Liver (tissue), 9 donors: ENCODE data around the gene KCNJ15. TPM values are rescaled to one million over a fixed set of nuclear protein-coding genes. Genes with fewer than 3 reads are reported as not detected.
A peak's percentile ranks its signal among the peaks of the same experiment; 100 is the strongest.

Experiments used
- DNase-seq: peaks from one replicate; pipeline ENCODE4 v3.0.0-alpha.2; 2017; ENCODE audit warnings: low spot score
- H3K27ac ChIP-seq, 2 donors: one replicate each; pipeline ENCODE4 v1.7.0; 2013; ENCODE audit warnings: inconsistent platforms in 2 of 2, low read length in 2 of 2, control low read depth in 1 of 2, low read depth in 1 of 2, mild to moderate bottlenecking in 1 of 2
- H3K27me3 ChIP-seq, 4 donors: one replicate each; pipeline versions ENCODE4 v1.6.1 to v1.7.0; 2013; ENCODE audit warnings: low read length in 3 of 4, inconsistent platforms in 1 of 4, mild to moderate bottlenecking in 1 of 4, moderate library complexity in 1 of 4; ENCODE audit not compliant: control insufficient read depth in 4 of 4, insufficient read depth in 4 of 4
- H3K36me3 ChIP-seq, 4 donors: one replicate each; pipeline versions ENCODE4 v1.6.1 to v1.7.0; 2013; ENCODE audit warnings: low read length in 3 of 4, mild to moderate bottlenecking in 3 of 4, low read depth in 1 of 4, moderate library complexity in 1 of 4; ENCODE audit not compliant: control insufficient read depth in 4 of 4, insufficient read depth in 3 of 4
- H3K4me1 ChIP-seq, 4 donors: one replicate each; pipeline versions ENCODE4 v1.6.1 to v1.7.0; 2013; ENCODE audit warnings: low read length in 3 of 4, mild to moderate bottlenecking in 3 of 4, moderate library complexity in 1 of 4; ENCODE audit not compliant: control insufficient read depth in 4 of 4, insufficient read depth in 4 of 4
- H3K4me3 ChIP-seq, 3 donors: one replicate each; pipeline versions ENCODE4 v1.6.1 to v1.7.0; 2013; ENCODE audit warnings: low read length in 3 of 3, control low read depth in 1 of 3, low read depth in 1 of 3, mild to moderate bottlenecking in 1 of 3
- H3K9ac ChIP-seq, 2 donors: one replicate each; pipeline ENCODE4 v1.7.0; 2013; ENCODE audit warnings: low read length in 2 of 2, mild to moderate bottlenecking in 2 of 2, moderate library complexity in 2 of 2, control low read depth in 1 of 2, low read depth in 1 of 2
- H3K9me3 ChIP-seq, 4 donors: one replicate each; pipeline versions ENCODE4 v1.6.1 to v1.7.0; 2013; ENCODE audit warnings: low read length in 3 of 4; ENCODE audit not compliant: control insufficient read depth in 4 of 4
- ATF3 ChIP-seq: IDR thresholded peaks from 2 replicates; pipeline ENCODE4 v1.6.1; 2016; ENCODE audit warnings: antibody characterized with exemption
- CTCF ChIP-seq: fragments of 150-350 bp; IDR thresholded peaks from 2 replicates; pipeline ENCODE4 v1.5.1; 2017; ENCODE audit warnings: improper control_type of control experiment, low read depth, low read length; ENCODE audit not compliant: missing input control
- EGR1 ChIP-seq, 2 donors: IDR thresholded peaks; 2 replicates each; pipeline ENCODE4 v1.6.1; 2016 to 2018; ENCODE audit warnings: antibody characterized with exemption in 2 of 2, low read depth in 2 of 2
- FOXA1 ChIP-seq: IDR thresholded peaks from 2 replicates; pipeline ENCODE4 v1.6.1; 2016; ENCODE audit warnings: antibody characterized with exemption
- FOXA2 ChIP-seq: IDR thresholded peaks from 2 replicates; pipeline ENCODE4 v1.6.1; 2016; ENCODE audit warnings: antibody characterized with exemption
- GABPA ChIP-seq, 2 donors: IDR thresholded peaks in 1 of 2; conservative IDR thresholded peaks in 1 of 2; 2 replicates each; pipeline ENCODE4 v1.6.1; 2016; ENCODE audit warnings: antibody characterized with exemption in 2 of 2, mild to moderate bottlenecking in 1 of 2, moderate library complexity in 1 of 2
- HNF4A ChIP-seq, 2 donors: conservative IDR thresholded peaks; 2 replicates each; pipeline ENCODE4 v1.6.1; 2016; ENCODE audit warnings: antibody characterized with exemption in 2 of 2, mild to moderate bottlenecking in 2 of 2
- HNF4G ChIP-seq: IDR thresholded peaks from 2 replicates; pipeline ENCODE4 v1.6.1; 2016; ENCODE audit warnings: antibody characterized with exemption
- JUND ChIP-seq, 2 donors: IDR thresholded peaks; 2 replicates each; pipeline ENCODE4 v1.6.1; 2016; ENCODE audit warnings: antibody characterized with exemption in 2 of 2
- NR2F2 ChIP-seq: IDR thresholded peaks from 2 replicates; pipeline ENCODE4 v1.6.1; 2016; ENCODE audit warnings: antibody characterized with exemption
- RAD21 ChIP-seq, 2 donors: IDR thresholded peaks; 2 replicates each; pipeline ENCODE4 v1.6.1; 2016; ENCODE audit warnings: antibody characterized with exemption in 2 of 2, mild to moderate bottlenecking in 2 of 2
- REST ChIP-seq: IDR thresholded peaks from 2 replicates; pipeline ENCODE4 v1.6.1; 2016; ENCODE audit warnings: antibody characterized with exemption, mild to moderate bottlenecking
- RXRA ChIP-seq, 2 donors: IDR thresholded peaks; 2 replicates each; pipeline ENCODE4 v1.6.1; 2017 to 2018; ENCODE audit warnings: antibody characterized with exemption in 2 of 2, mild to moderate bottlenecking in 1 of 2
- SP1 ChIP-seq: IDR thresholded peaks from 2 replicates; pipeline ENCODE4 v1.6.1; 2018; ENCODE audit warnings: antibody characterized with exemption, mild to moderate bottlenecking
- TAF1 ChIP-seq: conservative IDR thresholded peaks from 2 replicates; pipeline ENCODE4 v1.6.1; 2016; ENCODE audit warnings: antibody characterized with exemption, mild to moderate bottlenecking
- YY1 ChIP-seq: IDR thresholded peaks from 2 replicates; pipeline ENCODE4 v1.6.1; 2016; ENCODE audit warnings: antibody characterized with exemption, mild to moderate bottlenecking
- WGBS: extraction: QIAGEN DNeasy Blood & Tissue Kit; methylation state at CpG from one replicate; pipeline ENCODE4 v1.1.7; 2013; 5-methylcytosine and 5-hydroxymethylcytosine counted together
- polyA plus RNA-seq, 2 donors: library from polyadenylated mRNA; stranded (reverse) in 1 of 2; unstranded in 1 of 2; fragments of 200-250 nt in 1 of 2; fragments of >200 nt in 1 of 2; fragmentation: Nextera tagmentation in 1 of 2; extraction: Ambion mirVana in 1 of 2; gene quantifications; one replicate each; pipeline versions ENCODE4 v1.2.1 to v1.2.3, GENCODE V29; 2013 to 2015
- total RNA-seq, 2 donors: library from RNA; depleted of rRNA; stranded (reverse); fragments of >200 nt; gene quantifications; one replicate each; pipeline ENCODE4 v1.2.3, GENCODE V29; 2014
- TF ChIP-seq, protein P1 (sequence below): IDR thresholded peaks from 2 replicates; pipeline ENCODE4 v1.6.1; 2016; ENCODE audit warnings: antibody characterized with exemption
- TF ChIP-seq, protein P2 (sequence below): IDR thresholded peaks from 2 replicates; pipeline ENCODE4 v1.6.1; 2016; ENCODE audit warnings: antibody characterized with exemption
- donor health status: healthy.
- donor health status: healthy.
- donor health status: healthy.
- donor health status: healthy.
- donor health status: healthy.

The KCNJ15 gene
- total and polyA plus RNA-seq, 4 donors: 0.61 to 4.8 (median 2.2) TPM

DNA sequence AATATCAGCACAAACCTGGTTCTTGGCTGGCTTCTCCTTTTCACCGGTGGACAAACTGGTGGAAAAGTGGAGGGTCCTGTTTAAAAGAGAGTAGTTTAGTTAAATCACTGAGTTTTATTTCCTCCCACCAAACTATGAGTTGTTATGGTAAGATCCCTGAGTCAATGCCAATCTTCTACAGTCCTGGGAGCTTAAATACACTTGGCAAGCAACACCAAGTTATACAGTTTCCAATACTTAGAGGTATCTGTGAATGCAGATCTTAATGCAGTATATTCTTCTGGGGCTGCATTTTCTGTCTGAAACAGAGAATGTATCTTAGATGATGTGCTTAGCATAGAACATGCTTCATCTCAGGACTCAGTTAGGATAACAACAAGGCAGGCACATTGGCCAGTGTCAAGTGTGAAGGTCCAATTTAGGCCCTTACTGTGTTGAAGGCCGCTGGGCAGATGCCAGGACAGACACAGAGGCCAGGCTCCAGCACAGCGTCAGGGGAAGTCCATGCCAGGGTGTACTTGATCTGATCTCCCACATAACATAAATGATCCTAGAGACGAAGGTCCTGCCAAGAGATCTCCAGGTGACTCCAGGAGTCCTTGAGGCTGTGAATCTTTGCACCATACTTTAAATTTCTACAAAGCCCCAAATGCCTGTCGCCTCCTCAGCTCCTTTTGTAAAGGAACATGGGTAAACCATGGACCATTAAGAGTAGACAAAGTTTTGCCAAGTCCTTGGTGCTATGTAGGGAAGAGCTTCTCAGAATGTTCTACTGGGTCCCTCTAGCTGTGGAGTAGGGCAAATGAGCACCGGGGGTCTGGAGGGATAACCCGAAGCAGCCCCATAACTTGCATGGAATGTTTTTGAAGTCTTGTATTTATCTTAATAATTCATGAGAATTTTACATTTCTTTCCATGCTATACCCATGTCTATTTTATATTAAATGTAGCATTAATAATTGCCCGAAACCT lies 76.8 kb downstream of the KCNJ15 start:
- Histone ChIP-seq H3K27me3 (no peaks in the 10 kb centered on the region), H3K9me3 (no peaks in the 10 kb centered on the region), H3K4me3 (no peak overlapping the region), H3K9ac (no peak overlapping the region), H3K36me3 (no peaks in the 10 kb centered on the region), H3K27ac (peak overlapping the region in 1 of 2 donors; percentile 13), H3K4me1 (peaks cover 0 to 24% (median 4%) of the 10 kb centered on the region in 4 donors)
- WGBS: 67% methylated on average over 8 of the region's 8 CpGs
- TF ChIP-seq YY1 (no peak), JUND (IDR thresholded peaks at IDR 0.05) (no peak), RAD21 (IDR thresholded peaks at IDR 0.05) (peak; percentile 52 to 67), FOXA2 (peak; percentile 14), HNF4G (no peak), GABPA (IDR thresholded peaks at IDR 0.05 in 1 of 2, conservative IDR thresholded peaks at IDR 0.05 in 1 of 2) (no peak), FOXA1 (no peak), NR2F2 (no peak), SP1 (no peak), TAF1 (no peak), ATF3 (no peak), EGR1 (IDR thresholded peaks at IDR 0.05; ENCODE audit: low read depth in 2 of 2) (no peak), HNF4A (conservative IDR thresholded peaks at IDR 0.05) (peak; percentile 27 to 75), CTCF (peak; percentile 16), RXRA (IDR thresholded peaks at IDR 0.05) (peak in 1 of 2 donors; percentile 50), REST (no peak)
- TF ChIP-seq, protein P1, sequence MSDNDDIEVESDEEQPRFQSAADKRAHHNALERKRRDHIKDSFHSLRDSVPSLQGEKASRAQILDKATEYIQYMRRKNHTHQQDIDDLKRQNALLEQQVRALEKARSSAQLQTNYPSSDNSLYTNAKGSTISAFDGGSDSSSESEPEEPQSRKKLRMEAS: peak; percentile 32
- TF ChIP-seq, protein P2, sequence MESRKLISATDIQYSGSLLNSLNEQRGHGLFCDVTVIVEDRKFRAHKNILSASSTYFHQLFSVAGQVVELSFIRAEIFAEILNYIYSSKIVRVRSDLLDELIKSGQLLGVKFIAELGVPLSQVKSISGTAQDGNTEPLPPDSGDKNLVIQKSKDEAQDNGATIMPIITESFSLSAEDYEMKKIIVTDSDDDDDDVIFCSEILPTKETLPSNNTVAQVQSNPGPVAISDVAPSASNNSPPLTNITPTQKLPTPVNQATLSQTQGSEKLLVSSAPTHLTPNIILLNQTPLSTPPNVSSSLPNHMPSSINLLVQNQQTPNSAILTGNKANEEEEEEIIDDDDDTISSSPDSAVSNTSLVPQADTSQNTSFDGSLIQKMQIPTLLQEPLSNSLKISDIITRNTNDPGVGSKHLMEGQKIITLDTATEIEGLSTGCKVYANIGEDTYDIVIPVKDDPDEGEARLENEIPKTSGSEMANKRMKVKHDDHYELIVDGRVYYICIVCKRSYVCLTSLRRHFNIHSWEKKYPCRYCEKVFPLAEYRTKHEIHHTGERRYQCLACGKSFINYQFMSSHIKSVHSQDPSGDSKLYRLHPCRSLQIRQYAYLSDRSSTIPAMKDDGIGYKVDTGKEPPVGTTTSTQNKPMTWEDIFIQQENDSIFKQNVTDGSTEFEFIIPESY: no peak
- DNase-seq: no peak
